Skeletal muscle tissue (tissue), 4 donors: ENCODE measurements around the gene PLEKHH3. TPM values are rescaled to one million over a fixed set of nuclear protein-coding genes. Genes with fewer than 3 reads are reported as not detected.
"Not testable (repeated sequence)": the region's sequence is repeated elsewhere in the genome, so short reads cannot be mapped to it uniquely, and the experiment has no call there.

Source experiments
- H3K27ac ChIP-seq: one replicate; pipeline ENCODE4 v1.7.0; 2013; ENCODE audit warnings: mild to moderate bottlenecking, low read depth, low read length, inconsistent platforms
- H3K27me3 ChIP-seq, 3 donors: one replicate each; pipeline ENCODE4 v1.7.0; 2013; ENCODE audit warnings: low read length in 3 of 3; ENCODE audit not compliant: control insufficient read depth in 3 of 3, insufficient read depth in 3 of 3
- H3K36me3 ChIP-seq, 3 donors: one replicate each; pipeline ENCODE4 v1.7.0; 2013; ENCODE audit warnings: low read length in 3 of 3; ENCODE audit not compliant: control insufficient read depth in 3 of 3, insufficient read depth in 3 of 3
- H3K4me1 ChIP-seq, 3 donors: one replicate each; pipeline ENCODE4 v1.7.0; 2013; ENCODE audit warnings: low read length in 3 of 3, mild to moderate bottlenecking in 3 of 3; ENCODE audit not compliant: control insufficient read depth in 3 of 3, insufficient read depth in 3 of 3
- H3K4me3 ChIP-seq, 3 donors: one replicate each; pipeline ENCODE4 v1.7.0; 2013; ENCODE audit warnings: low read length in 3 of 3
- H3K9ac ChIP-seq, 3 donors: one replicate each; pipeline ENCODE4 v1.7.0; 2013; ENCODE audit warnings: low read length in 3 of 3, mild to moderate bottlenecking in 3 of 3, moderate library complexity in 2 of 3, low read depth in 1 of 3
- H3K9me3 ChIP-seq, 3 donors: one replicate each; pipeline ENCODE4 v1.7.0; 2013; ENCODE audit warnings: low read length in 3 of 3; ENCODE audit not compliant: control insufficient read depth in 3 of 3
- total RNA-seq: library from RNA; depleted of rRNA; stranded (reverse); fragments of >200 nt; gene quantifications from one replicate; pipeline ENCODE4 v1.2.3, GENCODE V29; 2014
- donor health status: Osteomylitis.

PLEKHH3 gene
- total RNA-seq, 1 donor from 2014 or later, result 20.4 TPM

GRCh38 chr17:42665581-42666001 is 11.2 kb downstream of the PLEKHH3 start:
- Histone ChIP-seq H3K4me3 (no peak overlapping the region), H3K36me3 (peaks cover 34 to 41% (median 40%) of the 10 kb centered on the region in 3 donors), H3K9me3 (no peaks in the 10 kb centered on the region), H3K9ac (no peak overlapping the region), H3K27ac (no peak overlapping the region), H3K27me3 (no peaks in the 10 kb centered on the region), H3K4me1 (peaks cover 35 to 48% (median 40%) of the 10 kb centered on the region in 3 donors)

GRCh38 chr17:42660692-42661345 is 16.0 kb downstream of the PLEKHH3 start:
- Histone ChIP-seq H3K4me3 (no peak overlapping the region), H3K9me3 (no peaks in the 10 kb centered on the region), H3K36me3 (peaks cover 10 to 15% (median 11%) of the 10 kb centered on the region in 3 donors), H3K4me1 (peaks cover 12 to 24% (median 16%) of the 10 kb centered on the region in 3 donors), H3K9ac (no peak overlapping the region), H3K27me3 (no peaks in the 10 kb centered on the region), H3K27ac (no peak overlapping the region)

GRCh38 chr17:42659932-42660274 is 16.9 kb downstream of the PLEKHH3 start:
- Histone ChIP-seq H3K4me3 (peak overlapping the region in 1 of 3 donors; percentile 80), H3K27ac (peak overlapping the region; percentile 58), H3K4me1 (peaks cover 10 to 18% (median 12%) of the 10 kb centered on the region in 3 donors), H3K36me3 (peaks cover 6 to 10% (median 6%) of the 10 kb centered on the region in 3 donors), H3K9ac (peak overlapping the region in 2 of 3 donors; percentile 76 to 84)
- not testable (repeated sequence) for H3K9me3 ChIP-seq, H3K27me3 ChIP-seq

- Histone ChIP-seq H3K9me3 (no peaks in the 10 kb centered on the region), H3K27me3 (no peaks in the 10 kb centered on the region), H3K36me3 (peaks cover 3 to 9% (median 4%) of the 10 kb centered on the region in 3 donors), H3K9ac (peak within 1 kb of the TSS; percentile 76 to 84 (median 79)), H3K27ac (peak within 1 kb of the TSS; percentile 58), H3K4me3 (peak within 1 kb of the TSS; percentile 80 to 88 (median 81)), H3K4me1 (peaks cover 12 to 18% (median 12%) of the 10 kb centered on the region in 3 donors)
Observed at GRCh38 chr17:42659079-42659931, 17.5 kb downstream of the PLEKHH3 start, which contains the start of gene TUBG2. Gene TUBG2, plus strand, starts transcription at chr17:42659284. Its CDS starts 220 bp downstream, at chr17:42659504.

GRCh38 chr17:42657824-42658588 is 18.8 kb downstream of the PLEKHH3 start:
- Histone ChIP-seq H3K4me3 (no peak overlapping the region), H3K4me1 (peaks cover 15 to 23% (median 22%) of the 10 kb centered on the region in 3 donors), H3K27me3 (no peaks in the 10 kb centered on the region), H3K9me3 (no peaks in the 10 kb centered on the region), H3K9ac (no peak overlapping the region), H3K27ac (no peak overlapping the region), H3K36me3 (peaks cover 0 to 8% (median under 1%) of the 10 kb centered on the region in 3 donors)

- Histone ChIP-seq H3K27me3 (no peaks in the 10 kb centered on the region), H3K4me3 (no peak overlapping the region), H3K4me1 (peaks cover 13 to 22% (median 20%) of the 10 kb centered on the region in 3 donors), H3K9me3 (no peaks in the 10 kb centered on the region), H3K27ac (no peak overlapping the region), H3K36me3 (no peaks in the 10 kb centered on the region), H3K9ac (no peak overlapping the region)
Observed at GRCh38 chr17:42655528-42655927, 21.3 kb downstream of the PLEKHH3 start.

GRCh38 chr17:42653179-42654124 is 23.3 kb downstream of the PLEKHH3 start:
- H3K9me3 ChIP-seq, result no peaks in the 10 kb centered on the region

GRCh38 chr17:42651392-42651791 is 25.4 kb downstream of the PLEKHH3 start:
- no peak overlapping the region for H3K4me3 ChIP-seq
- no peaks in the 10 kb centered on the region for H3K9me3 ChIP-seq
- peaks cover 2 to 13% (median 5%) of the 10 kb centered on the region in 3 donors for H3K4me1 ChIP-seq
- H3K27ac ChIP-seq, result no peak overlapping the region
- no peaks in the 10 kb centered on the region for H3K36me3 ChIP-seq
- no peak overlapping the region for H3K9ac ChIP-seq
- H3K27me3 ChIP-seq, result no peaks in the 10 kb centered on the region

More at GRCh38 chr17:42653179-42654124, 23.3 kb downstream of the PLEKHH3 start:
- H3K27me3 ChIP-seq, result no peaks in the 10 kb centered on the region
- H3K9ac ChIP-seq, result peak overlapping the region; percentile 69 to 81 (median 81)
- H3K4me3 ChIP-seq, result peak overlapping the region; percentile 64 to 71 (median 70)
- no peaks in the 10 kb centered on the region for H3K36me3 ChIP-seq
- H3K27ac ChIP-seq, result peak overlapping the region; percentile 73
- peaks cover 2 to 13% (median 5%) of the 10 kb centered on the region in 3 donors for H3K4me1 ChIP-seq

- Histone ChIP-seq H3K27me3 (no peaks in the 10 kb centered on the region), H3K4me3 (no peak overlapping the region), H3K9ac (no peak overlapping the region), H3K4me1 (no peaks in the 10 kb centered on the region), H3K9me3 (no peaks in the 10 kb centered on the region), H3K27ac (no peak overlapping the region), H3K36me3 (no peaks in the 10 kb centered on the region)
Observed at GRCh38 chr17:42647778-42648177, 29.0 kb downstream of the PLEKHH3 start.
